Neutrophil (primary cell): ENCODE data around the gene ZNF490.
"Not testable (repeated sequence)": the region's sequence is repeated elsewhere in the genome, so short reads cannot be mapped to it uniquely, and the experiment has no call there.

Source experiments
- H3K27ac ChIP-seq: fragments of 200-600 bp; sonication (generic); 2 replicates; pipeline ENCODE4 v1.5.1; 2016; ENCODE audit warnings: mild to moderate bottlenecking, moderate library complexity
- H3K27me3 ChIP-seq: fragments of 200-600 bp; sonication (generic); 2 replicates; pipeline ENCODE4 v1.6.0; 2016; ENCODE audit warnings: mild to moderate bottlenecking
- H3K36me3 ChIP-seq: fragments of 200-600 bp; sonication (generic); 2 replicates; pipeline ENCODE4 v1.5.1; 2017
- H3K4me1 ChIP-seq, 2 experiments: fragments of 200-600 bp in 1 of 2; sonication (generic) in 1 of 2; 1 replicate in 1 of 2; 2 replicates in 1 of 2; pipeline versions ENCODE4 v1.5.1 to v1.6.1; 2013 to 2016; ENCODE audit warnings: low read depth in 1 of 2, low read length in 1 of 2, mild to moderate bottlenecking in 1 of 2, moderate library complexity in 1 of 2; ENCODE audit not compliant: control insufficient read depth in 1 of 2, insufficient read depth in 1 of 2
- H3K4me3 ChIP-seq, 2 experiments: fragments of 200-600 bp in 1 of 2; sonication (generic) in 1 of 2; 1 replicate in 1 of 2; 2 replicates in 1 of 2; pipeline ENCODE4 v1.5.1; 2013 to 2016; ENCODE audit warnings: low read depth in 1 of 2, low read length in 1 of 2, mild to moderate bottlenecking in 1 of 2, moderate library complexity in 1 of 2
- H3K9me3 ChIP-seq: fragments of 200-600 bp; sonication (generic); 2 replicates; pipeline ENCODE4 v1.5.1; 2016
- TF ChIP-seq, protein P1 (sequence below): fragments of 200-600 bp; sonication (generic); IDR thresholded peaks from 2 replicates; pipeline ENCODE4 v1.5.1; 2016; ENCODE audit warnings: antibody characterized with exemption

The ZNF490 gene

DNA sequence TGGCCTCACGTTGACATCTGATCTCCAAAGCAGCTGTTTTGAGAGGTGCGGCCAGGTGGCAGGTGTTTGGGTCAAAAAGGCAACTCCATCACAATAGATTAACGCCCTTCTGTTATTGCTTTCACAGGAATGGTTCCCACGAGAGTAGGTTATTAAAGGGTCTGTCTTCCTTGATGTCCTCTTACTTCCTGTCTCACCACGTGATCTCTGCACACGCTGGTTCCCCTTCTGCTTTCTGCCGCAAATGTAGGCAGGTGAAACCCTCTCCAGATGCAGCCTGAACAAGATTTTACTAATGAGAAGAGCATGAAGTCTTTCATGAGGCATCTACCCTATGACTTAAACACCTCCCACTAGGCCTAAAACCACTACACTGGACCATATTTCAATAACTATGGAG lies 36.6 kb downstream of the ZNF490 start:
- H3K4me1 ChIP-seq = no peaks in the 10 kb centered on the region
- no peak overlapping the region for H3K27ac ChIP-seq
- no peaks in the 10 kb centered on the region for H3K36me3 ChIP-seq
- H3K4me3 ChIP-seq = no peak overlapping the region
- TF ChIP-seq, protein P1, sequence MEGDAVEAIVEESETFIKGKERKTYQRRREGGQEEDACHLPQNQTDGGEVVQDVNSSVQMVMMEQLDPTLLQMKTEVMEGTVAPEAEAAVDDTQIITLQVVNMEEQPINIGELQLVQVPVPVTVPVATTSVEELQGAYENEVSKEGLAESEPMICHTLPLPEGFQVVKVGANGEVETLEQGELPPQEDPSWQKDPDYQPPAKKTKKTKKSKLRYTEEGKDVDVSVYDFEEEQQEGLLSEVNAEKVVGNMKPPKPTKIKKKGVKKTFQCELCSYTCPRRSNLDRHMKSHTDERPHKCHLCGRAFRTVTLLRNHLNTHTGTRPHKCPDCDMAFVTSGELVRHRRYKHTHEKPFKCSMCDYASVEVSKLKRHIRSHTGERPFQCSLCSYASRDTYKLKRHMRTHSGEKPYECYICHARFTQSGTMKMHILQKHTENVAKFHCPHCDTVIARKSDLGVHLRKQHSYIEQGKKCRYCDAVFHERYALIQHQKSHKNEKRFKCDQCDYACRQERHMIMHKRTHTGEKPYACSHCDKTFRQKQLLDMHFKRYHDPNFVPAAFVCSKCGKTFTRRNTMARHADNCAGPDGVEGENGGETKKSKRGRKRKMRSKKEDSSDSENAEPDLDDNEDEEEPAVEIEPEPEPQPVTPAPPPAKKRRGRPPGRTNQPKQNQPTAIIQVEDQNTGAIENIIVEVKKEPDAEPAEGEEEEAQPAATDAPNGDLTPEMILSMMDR = no peak
- no peaks in the 10 kb centered on the region for H3K9me3 ChIP-seq
- H3K27me3 ChIP-seq = no peaks in the 10 kb centered on the region

- no peak overlapping the region for H3K4me3 ChIP-seq
- no peaks in the 10 kb centered on the region for H3K36me3 ChIP-seq
- H3K27me3 ChIP-seq = no peaks in the 10 kb centered on the region
- TF ChIP-seq, protein P1 = no peak
- H3K27ac ChIP-seq = no peak overlapping the region
- no peaks in the 10 kb centered on the region for H3K9me3 ChIP-seq
- H3K4me1 ChIP-seq = peaks cover 0 to 5% of the 10 kb centered on the region in 2 experiments
These were observed 42.7 kb downstream of the ZNF490 start for GRCh38 chr19:12567951-12568350.

DNA sequence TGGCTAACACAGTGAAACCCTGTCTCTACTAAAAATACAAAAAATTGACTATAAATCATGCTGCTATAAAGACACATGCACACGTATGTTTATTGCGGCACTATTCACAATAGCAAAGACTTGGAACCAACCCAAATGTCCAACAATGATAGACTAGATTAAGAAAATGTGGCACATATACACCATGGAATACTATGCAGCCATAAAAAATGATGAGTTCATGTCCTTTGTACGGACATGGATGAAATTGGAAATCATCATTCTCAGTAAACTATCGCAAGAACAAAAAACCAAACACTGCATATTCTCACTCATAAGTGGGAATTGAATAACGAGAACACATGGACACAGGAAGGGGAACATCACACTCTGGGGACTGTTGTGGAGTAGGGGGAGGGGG lies 44.2 kb downstream of the ZNF490 start:
- not testable (repeated sequence) for H3K27me3 ChIP-seq, H3K36me3 ChIP-seq, H3K4me1 ChIP-seq, H3K27ac ChIP-seq, H3K4me3 ChIP-seq, H3K9me3 ChIP-seq

DNA sequence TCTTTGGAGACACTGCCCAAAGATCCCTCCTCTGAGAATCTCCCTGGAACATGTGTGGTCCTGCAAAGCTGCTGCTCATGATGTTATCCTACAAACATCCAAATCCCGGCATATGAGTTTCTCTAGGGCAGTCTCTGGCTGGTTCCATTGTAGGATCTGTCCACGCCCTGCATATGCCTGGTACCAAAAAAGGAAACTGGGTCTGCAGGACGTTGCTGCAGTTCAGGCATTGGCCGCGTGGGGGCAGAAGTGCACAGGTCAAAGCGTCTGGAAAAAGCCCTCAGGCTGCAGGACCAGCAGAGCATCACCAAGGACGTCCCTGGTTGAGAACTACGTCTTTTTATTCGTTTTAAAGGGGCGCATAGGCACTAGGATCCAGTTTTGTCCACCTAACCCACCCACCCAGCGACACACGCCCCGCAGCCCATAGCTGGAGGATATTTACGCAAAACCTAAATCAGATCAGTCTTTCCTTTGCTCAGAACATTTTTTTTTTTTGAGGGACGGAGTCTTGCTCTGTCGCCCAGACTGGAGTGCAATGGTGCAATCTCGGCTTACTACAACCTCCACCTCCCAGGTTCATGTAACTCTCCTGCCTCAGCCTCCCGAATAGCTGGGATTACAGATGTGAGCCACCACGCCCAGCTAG lies 46.5 kb downstream of the ZNF490 start:
- no peak overlapping the region for H3K4me3 ChIP-seq
- no peak overlapping the region for H3K27ac ChIP-seq
- TF ChIP-seq, protein P1 = peak; percentile 95
- H3K4me1 ChIP-seq = peaks cover 0 to 5% of the 10 kb centered on the region in 2 experiments
- H3K27me3 ChIP-seq = no peaks in the 10 kb centered on the region
- H3K9me3 ChIP-seq = no peaks in the 10 kb centered on the region
- H3K36me3 ChIP-seq = no peaks in the 10 kb centered on the region

DNA sequence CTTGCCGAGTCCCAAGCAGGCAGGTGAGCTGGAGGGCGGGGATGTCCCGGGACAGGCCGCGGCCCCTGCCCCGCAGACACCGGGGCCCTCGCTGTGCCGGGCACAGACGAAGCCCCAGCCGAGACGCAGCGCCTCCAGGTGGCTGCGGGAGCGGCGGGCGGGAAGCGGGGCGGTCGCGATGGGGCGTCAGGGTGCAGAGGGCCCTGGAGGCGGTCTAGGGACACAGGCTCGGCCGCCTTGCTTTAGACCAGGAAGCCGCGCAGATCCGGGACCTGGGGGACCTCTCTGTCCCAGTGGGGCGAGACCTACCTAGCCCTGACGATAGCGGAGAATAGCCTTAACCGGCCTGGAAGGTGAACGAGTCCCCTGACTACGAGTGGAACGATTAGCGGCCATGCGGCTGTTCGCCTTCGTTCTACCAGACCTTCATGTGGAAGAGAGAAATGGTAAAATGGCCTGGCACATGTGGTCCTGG lies 55.1 kb downstream of the ZNF490 start:
- peaks cover 6% of the 10 kb centered on the region for H3K27me3 ChIP-seq
- H3K27ac ChIP-seq = no peak overlapping the region
- H3K4me3 ChIP-seq = no peak overlapping the region
- H3K36me3 ChIP-seq = no peaks in the 10 kb centered on the region
- TF ChIP-seq, protein P1 = no peak
- peaks cover 14 to 21% of the 10 kb centered on the region in 2 experiments for H3K4me1 ChIP-seq
- no peaks in the 10 kb centered on the region for H3K9me3 ChIP-seq

DNA sequence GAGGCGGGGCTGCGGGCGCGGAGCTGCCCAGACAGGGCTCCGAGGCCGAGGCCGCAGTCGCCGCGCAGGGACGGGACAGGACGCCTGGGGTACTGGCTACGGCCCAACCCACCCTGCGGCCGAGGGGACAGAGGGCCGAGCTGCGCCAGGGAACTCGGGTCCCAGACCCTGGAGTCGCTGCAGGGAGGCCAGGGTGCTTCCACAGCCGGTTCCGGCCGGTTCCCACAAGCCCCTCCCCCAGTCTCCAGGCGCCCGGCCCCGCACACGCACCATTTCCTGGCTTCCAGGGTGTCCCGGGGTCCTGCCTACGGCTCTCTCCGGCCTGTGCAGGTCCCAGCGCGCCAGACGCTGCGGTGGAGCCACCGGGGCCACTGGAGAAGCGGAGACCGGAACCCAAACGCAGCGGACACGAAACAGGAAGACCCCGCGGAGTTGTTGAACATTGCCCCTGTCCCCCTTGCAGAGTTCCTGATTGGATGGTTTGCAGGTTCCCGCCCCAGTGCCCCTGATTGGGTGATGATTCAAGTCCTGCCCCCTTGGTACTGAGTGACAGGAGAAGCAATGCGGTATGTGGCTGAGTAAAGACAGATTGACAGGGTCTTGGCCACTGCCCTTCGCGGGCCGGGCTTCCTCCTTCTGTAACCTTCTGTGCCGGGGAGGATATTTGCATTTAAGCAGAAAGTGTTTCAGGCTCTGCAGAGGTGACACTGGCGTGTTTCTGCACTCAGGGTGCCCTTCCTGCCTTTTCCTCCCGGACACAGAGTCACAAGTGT lies 59.4 kb downstream of the ZNF490 start, which contains the start of gene ZNF564:
ZNF564 (minus strand) TSS at position 423 of the 773 bp plus-strand sequence; CDS start at position 273, 150 bp downstream.
- peak within 1 kb of the TSS; percentile 87 to 97 for H3K4me3 ChIP-seq

More for the DNA sequence above, 59.4 kb downstream of the ZNF490 start, which contains the start of gene ZNF564:
- Histone ChIP-seq H3K9me3 (no peaks in the 10 kb centered on the region), H3K4me1 (peaks cover 25% of the 10 kb centered on the region in 2 experiments), H3K27me3 (peaks cover 6% of the 10 kb centered on the region), H3K36me3 (no peaks in the 10 kb centered on the region), H3K27ac (peak within 1 kb of the TSS; percentile 95)
- TF ChIP-seq, protein P1 = peak; percentile 32
